RKO (cell line): ENCODE measurements around the gene BCL11B.

Source experiments
- DNase-seq: peaks from one replicate; pipeline ENCODE4 v3.0.0-alpha.2; 2016; ENCODE audit warnings: low spot score

Gene BCL11B

DNA sequence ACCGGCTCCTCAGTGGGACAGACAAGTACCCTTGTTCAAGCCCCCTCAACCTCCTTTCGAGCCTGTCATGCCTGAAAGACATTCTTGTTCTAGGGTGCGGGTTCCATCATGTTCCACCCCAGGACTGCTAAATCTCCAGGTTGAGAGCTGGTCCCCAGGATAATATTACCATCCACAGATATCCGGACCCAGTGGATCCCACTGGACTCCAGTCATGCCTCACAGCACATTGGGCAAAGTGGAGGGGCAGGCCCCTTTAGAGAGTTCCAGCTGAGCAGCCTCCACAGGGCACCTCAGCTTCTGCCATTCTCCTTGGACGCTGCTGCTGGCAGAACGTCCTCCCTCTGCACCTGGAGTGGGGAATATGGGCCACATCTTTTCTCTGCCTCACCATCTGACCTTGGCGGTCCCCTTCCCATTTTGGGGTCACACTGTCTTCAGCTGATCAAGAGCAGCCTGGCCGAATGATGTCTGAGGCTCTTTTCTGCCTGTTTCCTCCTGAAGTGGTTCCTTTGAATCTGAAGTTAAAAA is 137.4 kb downstream of the BCL11B start:
- DNase-seq: no peak

DNA sequence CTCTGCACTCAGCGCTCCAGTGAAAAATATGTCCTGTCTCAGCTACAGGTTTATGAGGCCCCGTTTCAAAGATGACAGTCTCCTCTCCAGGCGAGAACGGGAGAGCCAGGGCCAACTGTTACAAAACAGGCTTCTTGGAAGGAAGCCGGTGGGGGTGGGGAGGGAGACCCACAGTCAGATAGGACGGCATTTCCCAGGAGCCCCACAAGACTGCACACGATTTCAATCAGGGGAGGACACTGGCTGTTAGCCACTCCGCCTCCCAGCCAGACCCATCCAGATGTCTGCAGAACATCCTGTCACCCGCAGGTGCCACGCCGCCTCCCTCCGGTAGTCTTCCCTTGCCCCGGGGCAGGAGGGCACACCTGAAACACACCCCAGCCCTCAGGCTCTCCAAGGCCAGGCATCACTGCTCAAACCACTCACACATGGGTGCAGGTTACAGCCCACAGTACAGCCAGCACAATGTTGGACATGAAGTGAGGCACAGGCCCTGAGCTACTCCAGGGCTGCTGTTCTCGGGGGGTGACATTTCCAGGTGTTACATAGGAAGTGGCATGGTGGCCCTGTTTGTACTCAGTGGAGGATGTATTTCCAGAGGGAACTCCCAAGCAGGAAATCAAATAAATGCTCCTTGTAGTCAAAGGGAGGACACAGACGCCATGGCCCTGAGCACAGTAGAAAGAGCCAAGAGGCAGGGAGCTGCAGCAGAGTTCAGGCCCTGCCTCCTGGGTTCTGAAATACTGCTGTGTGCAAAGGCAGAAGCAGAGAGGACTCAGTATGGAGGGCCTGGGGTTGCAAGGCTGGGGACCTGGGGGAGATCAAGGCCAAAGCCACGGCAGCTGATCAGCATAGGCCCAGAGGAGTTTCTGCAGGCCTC is 138.1 kb downstream of the BCL11B start:
- no peak for DNase-seq

DNA sequence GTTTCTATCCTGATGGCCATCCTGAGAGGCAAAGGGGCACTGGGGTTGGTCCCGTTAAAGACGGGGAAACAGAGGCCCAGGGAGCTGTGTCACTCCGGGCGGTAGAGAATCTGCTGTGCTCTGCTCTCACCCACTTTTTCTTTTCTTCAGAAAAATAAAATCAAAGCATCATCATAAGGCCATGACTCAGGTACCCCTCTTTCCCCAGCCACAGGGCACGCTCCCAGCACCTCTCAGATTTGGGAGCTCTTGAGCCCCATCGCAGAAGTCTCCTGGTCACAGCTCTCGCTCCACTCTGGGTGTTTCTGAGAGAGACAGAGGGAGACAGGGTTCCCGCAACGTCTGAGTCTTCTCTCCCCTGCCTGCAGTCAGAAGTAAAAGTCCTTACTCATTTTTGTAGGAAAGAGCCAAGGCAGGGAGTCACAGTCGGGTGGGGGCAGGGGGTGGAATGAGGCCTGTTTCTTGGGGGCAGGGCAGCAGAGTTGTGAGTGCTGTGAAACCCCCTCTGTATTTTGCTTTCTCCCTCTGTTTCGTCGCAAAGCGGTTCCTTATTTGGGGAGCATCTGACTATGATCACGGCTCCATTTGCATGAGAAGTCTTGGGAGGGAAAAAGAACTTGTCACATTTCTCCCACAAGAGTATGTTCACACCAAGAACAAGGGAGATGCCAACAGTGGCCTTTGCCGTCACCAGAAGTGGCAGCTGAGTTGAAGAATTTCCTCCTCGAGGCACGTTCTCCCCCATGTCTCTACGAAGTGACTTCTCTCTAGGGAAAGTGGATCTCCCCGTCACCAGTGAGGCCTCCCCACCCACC is 139.0 kb downstream of the BCL11B start:
- DNase-seq: no peak

DNA sequence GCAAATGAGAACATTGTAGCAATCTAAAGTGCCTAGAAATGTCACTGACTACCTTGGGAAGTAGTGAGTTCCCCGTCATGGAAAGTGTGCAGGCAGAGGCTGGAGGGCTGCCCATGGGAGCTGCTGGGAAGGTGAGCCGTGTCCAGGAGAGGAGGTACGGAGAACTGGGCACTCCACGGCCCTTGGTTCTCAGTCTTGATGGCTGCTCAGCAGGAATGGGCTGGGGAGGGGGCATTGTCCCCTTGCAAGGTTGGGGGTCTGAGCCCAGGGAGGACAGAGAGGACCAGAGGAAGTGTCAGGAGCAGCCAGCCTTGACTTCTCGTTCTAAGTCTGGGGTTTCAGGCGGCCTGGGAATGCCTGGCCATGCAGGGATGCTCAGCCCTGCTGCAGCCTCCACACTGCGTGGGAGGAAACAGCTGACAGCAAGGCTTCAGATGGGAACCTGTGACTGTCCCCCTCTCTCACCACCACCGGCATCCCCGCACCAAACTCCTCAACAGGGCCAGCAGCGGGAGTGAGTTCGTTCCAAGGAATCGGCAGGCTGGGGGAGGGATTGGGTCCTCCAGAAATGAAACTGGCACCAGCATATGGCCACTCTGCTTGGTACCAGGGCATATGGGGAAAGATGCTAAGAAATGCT is 140.2 kb downstream of the BCL11B start:
- DNase-seq: no peak

DNA sequence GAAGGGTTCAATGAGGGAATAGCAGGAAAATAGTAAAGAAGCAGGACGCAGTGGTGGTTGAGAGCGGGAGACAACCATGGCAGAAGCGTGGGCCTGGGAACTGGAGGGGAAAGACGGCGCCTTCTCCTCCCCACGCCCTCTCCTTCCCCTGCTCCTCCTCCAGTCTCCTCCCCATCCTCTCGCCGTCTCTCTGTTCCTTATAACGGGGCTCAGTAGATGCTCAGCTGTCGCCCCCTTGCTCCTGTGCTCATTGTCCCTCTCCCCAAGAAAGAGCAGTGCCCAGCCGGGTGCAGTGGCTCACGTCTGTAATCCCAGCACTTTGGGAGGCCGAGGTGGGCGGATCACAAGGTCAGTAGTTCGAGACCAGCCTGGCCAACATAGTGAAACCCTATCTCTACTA is 142.0 kb downstream of the BCL11B start:
- DNase-seq: no peak

DNA sequence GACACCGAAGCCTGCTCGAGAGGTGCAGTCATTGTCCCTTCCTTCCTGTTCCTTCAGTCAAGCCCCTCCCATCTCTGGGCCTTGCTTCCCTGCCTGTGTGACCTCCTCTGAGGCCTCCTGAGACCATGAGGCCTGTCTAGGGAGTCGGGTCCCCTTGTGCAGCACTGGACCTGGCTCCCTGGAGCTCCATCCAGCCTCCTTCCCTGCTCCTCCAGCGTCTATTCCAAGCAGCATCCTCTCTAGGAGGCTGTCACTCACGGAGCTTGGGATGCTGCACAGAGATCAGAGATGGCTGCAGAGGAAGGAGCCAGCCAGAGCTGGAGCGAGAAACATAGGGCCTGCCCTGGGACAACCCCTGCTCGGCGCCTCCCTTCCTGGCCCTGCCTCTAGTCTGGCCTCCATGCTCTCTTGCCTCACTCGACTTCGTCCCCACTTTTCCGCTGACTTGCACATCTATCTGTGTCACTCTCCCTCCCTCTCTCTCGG is 142.7 kb downstream of the BCL11B start:
- DNase-seq: no peak

DNA sequence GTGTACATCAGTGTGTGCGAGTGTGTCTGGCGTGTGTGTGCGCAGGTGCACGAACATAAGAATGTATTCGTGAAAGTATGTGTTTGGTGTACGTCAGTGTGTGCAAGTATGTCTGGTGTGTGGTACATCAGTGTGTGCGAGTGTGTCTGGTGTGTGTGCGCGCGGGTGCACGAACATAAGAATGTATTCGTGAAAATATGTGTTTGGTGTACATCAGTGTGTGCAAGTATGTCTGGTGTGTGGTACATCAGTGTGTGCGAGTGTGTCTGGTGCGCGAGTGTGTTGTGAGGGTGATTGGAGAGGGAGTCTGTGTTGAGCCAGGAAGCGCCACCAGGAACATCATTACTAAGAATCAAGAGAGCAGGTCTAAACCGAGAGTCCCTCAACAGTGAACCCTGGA is 143.8 kb downstream of the BCL11B start:
- DNase-seq: no peak

DNA sequence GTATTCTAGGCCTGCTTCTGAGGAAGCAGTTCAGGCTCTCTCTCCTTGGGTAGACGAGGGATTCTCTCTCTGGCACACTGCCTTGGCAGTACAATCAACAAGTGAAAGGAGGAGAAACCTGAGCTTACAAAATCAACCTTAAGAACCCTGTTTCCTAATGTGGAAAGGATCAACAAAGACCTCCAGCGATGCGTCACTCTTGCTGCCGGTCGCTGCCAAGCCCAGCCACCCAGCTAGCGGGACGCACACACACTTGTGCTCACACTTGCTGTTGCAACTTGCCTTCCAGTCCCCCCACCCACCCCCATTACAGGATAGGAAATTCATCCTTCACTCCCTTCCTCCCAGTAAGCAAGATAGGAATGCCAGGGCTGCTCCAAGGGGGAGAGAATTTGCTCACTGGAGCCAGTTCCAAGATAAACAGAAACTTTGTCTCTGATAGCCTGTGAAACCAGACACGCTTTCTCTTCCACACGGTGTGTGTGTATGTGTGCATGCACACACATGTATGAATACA is 144.3 kb downstream of the BCL11B start:
- no peak for DNase-seq

DNA sequence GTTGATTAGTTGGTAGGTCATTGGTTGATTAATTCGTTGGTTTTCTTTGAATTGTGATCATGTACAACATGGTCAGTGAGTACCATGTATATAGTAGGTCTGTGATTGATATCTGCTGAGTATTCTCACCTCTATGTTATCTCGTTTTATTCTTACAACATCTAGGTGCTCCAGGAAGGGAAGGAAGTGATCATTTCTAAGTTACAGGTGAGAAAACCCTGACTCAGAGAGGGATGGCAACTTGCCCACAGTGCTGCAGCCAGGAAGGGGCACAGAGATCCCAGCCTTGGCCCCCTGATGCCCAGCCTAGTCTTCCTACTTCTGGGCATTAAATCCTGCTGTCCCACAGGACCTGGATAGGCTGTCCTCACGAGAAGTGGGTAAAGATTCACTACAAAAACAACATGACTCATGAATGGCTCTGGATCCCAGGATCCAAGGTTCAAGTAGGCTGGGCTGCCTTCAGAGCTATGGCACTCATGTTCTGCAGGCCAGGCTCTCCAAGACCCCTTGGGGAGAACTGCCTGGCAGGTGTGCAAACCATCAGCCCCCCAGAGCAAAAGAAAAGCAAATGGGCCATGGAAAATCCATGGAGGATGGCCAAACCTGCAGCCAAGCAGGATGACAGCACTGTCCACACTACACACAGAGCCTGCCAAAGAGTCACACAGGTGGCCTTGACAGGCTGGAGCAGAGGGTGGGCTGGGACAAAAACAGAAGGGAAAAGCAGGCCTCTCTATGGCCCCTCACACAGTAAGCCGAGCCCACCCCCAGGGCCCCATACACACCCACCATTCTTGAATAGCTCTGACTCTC is 146.2 kb downstream of the BCL11B start:
- no peak for DNase-seq

DNA sequence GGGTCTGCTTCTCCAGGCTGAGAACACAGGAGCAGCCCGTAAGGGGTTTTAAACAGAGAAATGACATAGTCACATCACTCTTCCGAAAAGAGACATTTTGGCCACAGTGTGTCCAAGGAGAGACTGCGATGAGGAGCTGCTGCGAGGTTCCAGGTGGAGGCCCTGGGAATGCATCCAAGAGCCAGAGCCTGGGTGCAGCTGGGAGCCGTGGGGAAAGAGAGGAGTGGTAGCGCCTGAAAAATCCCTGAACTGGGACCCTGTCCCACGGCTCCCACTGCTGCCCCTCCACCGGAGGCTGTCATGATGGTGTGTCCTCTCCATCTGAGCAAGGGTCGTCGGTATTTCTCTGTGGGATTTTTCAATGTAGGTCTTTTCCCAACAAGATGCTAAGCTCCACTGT is 146.9 kb downstream of the BCL11B start:
- no peak for DNase-seq

DNA sequence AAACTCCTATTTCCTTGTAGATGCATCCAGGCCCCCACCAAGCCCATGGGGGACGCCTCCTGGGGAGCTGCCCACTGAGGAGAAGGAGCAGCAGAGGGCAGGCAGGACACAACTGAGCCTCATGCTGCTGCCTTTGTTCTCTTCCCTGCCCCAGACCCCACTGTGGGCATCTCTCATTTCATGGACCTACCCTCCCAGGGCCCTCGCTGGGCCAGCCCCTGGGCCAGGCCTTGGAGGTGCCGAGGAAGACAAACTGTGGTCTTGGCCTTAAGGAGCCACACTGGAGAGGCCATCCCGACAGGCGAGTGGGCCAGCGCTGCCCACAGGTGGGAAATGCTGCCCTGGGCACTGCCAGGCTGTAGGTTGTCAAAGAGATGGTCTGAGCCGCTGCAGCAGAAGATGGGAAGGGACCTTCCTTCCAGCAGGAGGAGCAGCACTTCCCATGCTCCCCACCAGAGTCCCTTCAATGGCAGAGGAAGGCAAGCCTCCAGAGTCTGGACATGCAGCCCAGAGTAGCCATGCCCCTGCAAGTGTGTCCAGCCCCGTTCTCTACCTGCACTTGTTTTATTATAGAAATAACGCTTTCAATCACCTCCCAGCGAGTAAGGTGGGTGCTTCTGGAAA is 147.4 kb downstream of the BCL11B start:
- DNase-seq: no peak

DNA sequence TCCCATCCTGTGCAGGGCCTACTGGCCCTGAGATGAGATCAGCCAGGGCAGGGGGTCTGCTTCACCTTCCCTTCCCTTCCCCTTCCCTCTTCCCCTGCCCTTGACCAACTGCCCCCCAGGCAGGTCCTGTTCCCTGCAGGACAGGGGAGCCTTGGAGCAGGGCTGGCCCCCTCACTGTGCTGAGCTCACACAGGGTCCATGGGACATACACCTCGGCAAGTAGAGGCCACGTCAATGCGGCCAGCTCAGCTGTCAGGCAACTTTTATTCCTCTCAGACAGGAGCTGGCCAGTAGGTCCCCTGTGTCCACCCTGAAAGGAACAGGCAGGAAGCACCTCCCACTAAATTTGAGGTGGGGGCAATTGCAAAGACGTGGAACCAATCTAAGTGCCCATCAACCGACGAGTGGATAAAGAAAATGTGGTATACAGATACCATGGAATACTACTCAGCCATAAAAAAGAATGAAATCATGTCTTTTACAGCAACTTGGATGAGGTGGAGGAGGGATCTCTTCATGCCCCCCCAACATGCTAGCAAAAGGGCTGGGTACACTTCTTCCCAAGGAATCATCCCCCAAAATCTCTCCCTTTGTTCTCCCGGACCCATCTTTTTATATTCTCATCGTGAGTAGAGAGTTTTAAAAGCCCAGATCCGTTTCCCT is 148.7 kb downstream of the BCL11B start:
- no peak for DNase-seq

DNA sequence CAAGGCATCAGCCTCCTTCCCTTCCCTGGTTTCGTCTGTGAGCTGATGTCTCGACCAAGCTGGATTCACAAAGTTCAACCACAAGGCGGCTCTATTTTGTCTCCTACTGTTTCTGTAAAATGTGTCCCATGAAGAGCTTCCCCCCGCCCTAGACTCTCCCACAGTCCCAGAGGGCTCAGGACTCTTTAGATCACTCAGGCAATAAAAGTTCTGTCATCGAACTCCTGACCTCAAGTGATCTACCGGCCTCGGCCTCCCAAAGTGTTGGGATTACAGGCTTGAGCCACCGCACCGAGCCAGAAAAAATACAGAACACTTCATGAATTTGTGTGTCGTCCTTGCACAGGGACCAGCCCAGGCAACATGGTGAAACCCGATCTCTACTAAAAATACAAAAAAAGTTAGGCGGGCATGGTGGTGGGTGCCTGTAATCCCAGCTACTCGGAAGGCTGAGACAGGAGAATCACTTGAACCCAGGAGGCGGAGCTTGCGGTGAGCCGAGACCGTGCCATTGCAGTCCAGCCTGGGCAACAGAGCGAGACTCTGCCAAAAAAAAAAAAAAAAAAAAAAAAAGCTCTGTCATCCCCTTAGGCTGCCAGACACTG is 149.4 kb downstream of the BCL11B start:
- no peak for DNase-seq

DNA sequence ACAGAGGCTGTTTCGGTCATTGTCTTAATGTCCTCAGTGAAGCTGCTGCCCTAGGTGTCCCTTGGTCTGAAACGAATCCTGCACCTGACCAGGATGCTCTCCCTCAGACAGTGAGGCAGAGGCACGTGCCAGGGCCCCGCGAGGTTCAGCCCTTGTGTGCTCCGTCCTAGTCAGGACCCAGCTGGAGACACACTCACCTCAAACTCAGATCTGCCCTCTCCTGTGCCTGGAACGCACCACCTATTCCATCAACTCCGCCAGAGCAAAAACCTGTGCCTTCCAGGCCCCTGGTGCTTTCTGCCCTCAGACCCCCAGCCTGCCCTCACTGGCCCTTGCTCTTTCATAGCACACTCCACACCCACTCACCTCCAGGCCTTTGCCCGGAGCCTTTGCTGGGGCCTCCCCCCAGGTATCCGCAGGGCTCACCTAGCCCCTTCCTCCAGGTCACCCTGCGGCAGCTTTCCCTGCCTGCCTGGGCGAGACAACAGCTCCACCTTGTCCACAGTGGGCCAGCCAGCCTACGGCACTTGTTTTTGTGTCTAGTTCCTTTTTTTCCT is 150.6 kb downstream of the BCL11B start:
- no peak for DNase-seq

DNA sequence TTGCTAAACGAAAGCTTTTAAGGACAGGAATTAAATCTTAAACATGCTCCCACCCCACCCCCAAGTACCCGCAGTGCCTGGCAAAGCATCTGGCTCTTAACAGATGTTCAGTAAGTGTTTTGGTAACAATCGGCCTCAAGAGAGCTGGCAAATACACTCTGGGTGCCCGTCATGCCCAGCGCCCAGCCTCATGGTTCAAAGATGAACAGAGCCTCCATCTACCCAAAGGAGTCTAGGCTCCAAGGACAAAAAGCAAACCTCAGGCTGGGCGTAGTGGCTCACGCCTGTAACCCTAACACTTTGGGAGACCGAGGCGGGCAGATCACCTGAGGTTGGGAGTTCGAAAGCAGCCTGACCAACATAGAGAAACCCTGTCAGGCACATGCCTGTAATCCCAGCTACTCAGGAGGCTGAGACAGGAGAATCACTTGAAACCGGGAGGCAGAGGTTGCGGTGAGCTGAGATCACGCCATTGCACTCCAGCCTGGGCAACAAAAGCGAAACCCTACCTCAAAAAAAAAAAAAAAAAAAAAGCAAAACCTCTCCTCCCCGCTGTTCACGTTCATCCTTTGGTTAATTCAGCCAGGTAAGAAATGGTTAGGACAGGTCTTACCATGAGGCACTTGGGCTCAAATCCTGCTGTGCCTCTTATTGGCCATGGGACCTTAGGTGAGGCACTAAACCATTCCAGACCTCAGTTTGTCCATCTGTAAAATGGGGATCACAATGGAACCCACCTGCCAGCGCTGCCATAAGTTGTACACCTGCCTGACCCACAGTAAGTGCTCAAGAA is 151.3 kb downstream of the BCL11B start:
- DNase-seq: no peak

DNA sequence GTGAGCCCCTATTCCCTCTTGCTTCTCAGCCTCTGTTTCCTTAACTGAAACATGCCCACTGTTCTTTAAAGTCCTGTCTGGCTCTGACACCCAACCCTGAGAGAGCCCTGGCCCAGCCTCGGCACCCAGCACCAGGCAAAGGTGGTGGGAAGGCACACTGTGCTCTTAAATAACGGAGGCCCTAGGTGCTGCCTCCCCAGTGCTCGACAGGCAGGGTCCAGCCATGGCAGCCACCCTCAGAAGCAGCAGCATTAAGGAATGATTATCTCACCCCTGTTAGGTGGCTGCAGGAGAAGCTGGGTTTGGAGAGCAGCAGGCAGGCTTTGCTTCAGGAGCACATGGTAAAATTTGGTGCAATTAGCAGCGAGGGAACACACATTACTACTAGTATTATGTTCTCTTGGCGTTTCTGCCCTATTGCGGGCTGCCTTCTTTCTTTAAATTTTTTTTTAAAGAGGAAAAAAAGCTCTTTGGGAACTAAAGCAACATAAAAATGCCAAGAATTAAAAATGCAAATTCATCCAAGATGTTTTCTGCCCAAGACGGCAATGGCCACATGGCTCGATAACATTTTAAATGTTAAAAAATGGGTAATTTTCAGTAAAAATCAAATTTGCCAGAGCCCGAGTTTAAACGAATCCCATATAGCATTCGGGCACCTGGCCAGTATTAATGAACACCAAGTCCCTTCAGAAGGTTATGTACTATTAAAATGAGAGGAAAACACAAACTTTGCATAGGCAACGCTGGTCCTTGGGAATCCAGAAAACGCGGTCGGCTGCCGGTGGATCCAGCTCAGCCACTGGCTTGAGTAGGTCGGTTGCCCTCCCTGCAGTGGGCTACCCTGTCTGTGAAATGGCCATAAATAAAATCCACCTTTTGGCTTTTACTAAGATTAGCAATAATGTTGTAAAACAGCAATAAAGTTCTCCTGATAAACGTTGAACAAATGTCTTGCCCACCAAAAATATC is 152.2 kb downstream of the BCL11B start:
- DNase-seq: no peak
